HEK293T (cell line): ENCODE measurements around the gene NLRP8.

Source experiments
- ARNT ChIP-seq: fragments of 450-650 bp; IDR thresholded peaks from 2 replicates; pipeline ENCODE4 v1.6.1; 2017; ENCODE audit warnings: mild to moderate bottlenecking
- BHLHE40 ChIP-seq: fragments of 450-650 bp; IDR thresholded peaks from 2 replicates; pipeline ENCODE4 v1.6.1; 2016; ENCODE audit warnings: mild to moderate bottlenecking, moderate library complexity, borderline replicate concordance
- FOXA1 ChIP-seq: fragments of 450-650 bp; IDR thresholded peaks from 2 replicates; pipeline ENCODE4 v1.6.1; 2016; ENCODE audit warnings: mild to moderate bottlenecking
- FOXK2 ChIP-seq: fragments of 450-650 bp; IDR thresholded peaks from 2 replicates; pipeline ENCODE4 v1.6.1; 2016; ENCODE audit warnings: mild to moderate bottlenecking
- FOXM1 ChIP-seq: fragments of 450-650 bp; IDR thresholded peaks from 2 replicates; pipeline ENCODE4 v1.6.1; 2017; ENCODE audit warnings: mild to moderate bottlenecking, borderline replicate concordance
- HDGF ChIP-seq: fragments of 450-650 bp; IDR thresholded peaks from 2 replicates; pipeline ENCODE4 v1.6.1; 2017; ENCODE audit warnings: antibody characterized with exemption, borderline replicate concordance
- L3MBTL2 ChIP-seq: fragments of 450-650 bp; conservative IDR thresholded peaks from 2 replicates; pipeline ENCODE4 v1.6.1; 2016; ENCODE audit warnings: mild to moderate bottlenecking
- NFRKB ChIP-seq: fragments of 450-650 bp; IDR thresholded peaks from 2 replicates; pipeline ENCODE4 v1.6.1; 2016; ENCODE audit warnings: mild to moderate bottlenecking, moderate library complexity
- PKNOX1 ChIP-seq: fragments of 450-650 bp; IDR thresholded peaks from 2 replicates; pipeline ENCODE4 v1.6.1; 2016
- SP1 ChIP-seq: fragments of 450-650 bp; IDR thresholded peaks from 2 replicates; pipeline ENCODE4 v1.6.1; 2017
- SUZ12 ChIP-seq: fragments of 450-650 bp; IDR thresholded peaks from 2 replicates; pipeline ENCODE4 v1.6.1; 2016; ENCODE audit warnings: mild to moderate bottlenecking
- TARDBP ChIP-seq: fragments of 450-650 bp; IDR thresholded peaks from 2 replicates; pipeline ENCODE4 v1.6.1; 2016
- ZNF384 ChIP-seq: fragments of 450-650 bp; IDR thresholded peaks from 2 replicates; pipeline ENCODE4 v1.6.1; 2016

GRCh38 chr19:55958356-55958755, 10.7 kb downstream of the NLRP8 start:
- TF ChIP-seq SUZ12 (no peak), NFRKB (no peak), SP1 (no peak), ZNF384 (no peak), FOXA1 (no peak), TARDBP (no peak), BHLHE40 (no peak), L3MBTL2 (no peak), ARNT (no peak), HDGF (no peak), PKNOX1 (no peak), FOXM1 (no peak), FOXK2 (no peak)
